Keratinocyte (primary cell): ENCODE data around the gene ARHGAP5. TPM values are rescaled to one million over a fixed set of nuclear protein-coding genes. Genes with fewer than 3 reads are reported as not detected.

Experiments used
- DNase-seq: peaks from one replicate; pipeline ENCODE4 v3.0.0-alpha.2; 2011; ENCODE audit warnings: low read depth, missing footprints, low spot score
- FAIRE-seq: peaks from 2 replicates; lab custom pipeline; 2011; peaks lifted over from hg19 to GRCh38; lab: Jason Lieb, UNC
- H2AFZ ChIP-seq: 2 replicates; pipeline ENCODE4 v1.6.0; 2012; ENCODE audit warnings: low read length, control low read depth, inconsistent platforms; ENCODE audit not compliant: control insufficient read depth
- H3K27ac ChIP-seq: 2 replicates; pipeline ENCODE4 v1.5.1; 2011; ENCODE audit warnings: low read length; ENCODE audit not compliant: control insufficient read depth, insufficient read depth
- H3K27me3 ChIP-seq: 3 replicates; pipeline ENCODE4 v1.6.0; 2011; ENCODE audit warnings: low read length; ENCODE audit not compliant: control insufficient read depth, insufficient read depth; ENCODE audit errors: extremely low read depth
- H3K36me3 ChIP-seq, 2 experiments: 2 replicates in 1 of 2; 3 replicates in 1 of 2; pipeline ENCODE4 v1.5.1; 2011; ENCODE audit warnings: low read length in 2 of 2, mild to moderate bottlenecking in 1 of 2; ENCODE audit not compliant: control insufficient read depth in 2 of 2, insufficient read depth in 2 of 2; ENCODE audit errors: extremely low read depth in 1 of 2
- H3K4me1 ChIP-seq: 3 replicates; pipeline ENCODE4 v1.5.1; 2011; ENCODE audit warnings: low read length; ENCODE audit not compliant: control insufficient read depth, insufficient read depth; ENCODE audit errors: extremely low read depth
- H3K4me2 ChIP-seq: 3 replicates; pipeline ENCODE4 v1.6.0; 2011; ENCODE audit warnings: low read depth, low read length; ENCODE audit not compliant: control insufficient read depth, insufficient read depth; ENCODE audit errors: extremely low read depth
- H3K4me3 ChIP-seq, 3 experiments: fragments of 200-600 bp in 1 of 3; sonication (generic) in 1 of 3; 2 replicates in 2 of 3; 3 replicates in 1 of 3; pipeline ENCODE4 v1.5.1; 2011 to 2016; ENCODE audit warnings: low read length in 3 of 3, mild to moderate bottlenecking in 3 of 3, control low read depth in 2 of 3, inconsistent platforms in 1 of 3, low read depth in 1 of 3, mixed read lengths in 1 of 3, mixed run types in 1 of 3, moderate library complexity in 1 of 3; ENCODE audit not compliant: control insufficient read depth in 2 of 3, insufficient read depth in 2 of 3; ENCODE audit errors: extremely low read depth in 1 of 3
- H3K79me2 ChIP-seq: 2 replicates; pipeline ENCODE4 v1.6.0; 2012; ENCODE audit warnings: low read length; ENCODE audit not compliant: control insufficient read depth, insufficient read depth
- H3K9ac ChIP-seq: 3 replicates; pipeline ENCODE4 v1.6.0; 2011; ENCODE audit warnings: low read length; ENCODE audit not compliant: control insufficient read depth, insufficient read depth; ENCODE audit errors: extremely low read depth
- H3K9me1 ChIP-seq: 3 replicates; pipeline ENCODE4 v1.6.0; 2011; ENCODE audit warnings: low read length; ENCODE audit not compliant: control insufficient read depth, insufficient read depth; ENCODE audit errors: extremely low read depth
- H3K9me3 ChIP-seq: 2 replicates; pipeline ENCODE4 v1.5.1; 2012; ENCODE audit warnings: low read depth, low read length; ENCODE audit not compliant: control insufficient read depth
- H4K20me1 ChIP-seq: 3 replicates; pipeline ENCODE4 v1.6.0; 2011; ENCODE audit warnings: low read length; ENCODE audit not compliant: control insufficient read depth, insufficient read depth; ENCODE audit errors: extremely low read depth
- EZH2 ChIP-seq: IDR thresholded peaks from one replicate; pipeline ENCODE4 v1.6.1; 2012; ENCODE audit warnings: inconsistent platforms, mild to moderate bottlenecking, low read length, moderate library complexity
- dilution Hi-C: fragments of 300-500 bp; cut with MboI; formaldehyde crosslinking; loops from one replicate; pipeline ENCODE4 v1.7.0; 2020; ENCODE audit warnings: low sequenced_read_pairs; ENCODE audit not compliant: extremely low pct_ligation_motif_present
- polyA plus RNA-seq, 5 experiments: library from polyadenylated mRNA; depleted of rRNA in 3 of 5; stranded (reverse) in 3 of 5; stranded (forward) in 1 of 5; unstranded in 1 of 5; fragments of >200 nt; gene quantifications; 1 replicate in 1 of 5; 2 replicates in 3 of 5; 3 replicates in 1 of 5; pipeline versions ENCODE4 v1.2.1 to v1.2.3, GENCODE V29; 2011 to 2012; ENCODE audit warnings: missing spikeins in 2 of 5, low read depth in 1 of 5, low replicate concordance in 1 of 5
- TF ChIP-seq, protein P1 (sequence below), 3 experiments: IDR thresholded peaks in 1 of 3; conservative IDR thresholded peaks in 1 of 3; optimal IDR thresholded peaks in 1 of 3; 2 replicates in 2 of 3; 3 replicates in 1 of 3; pipeline versions ENCODE3 to v1.5.1; 2011; ENCODE audit warnings: low read length in 3 of 3, mild to moderate bottlenecking in 3 of 3, moderate library complexity in 2 of 3, control low read depth in 1 of 3, inconsistent platforms in 1 of 3; ENCODE audit not compliant: insufficient read depth in 2 of 3; ENCODE audit errors: extremely low read depth in 1 of 3

ARHGAP5 gene
- polyA plus RNA-seq, 1 donor (not counting 4 experiments of a cell fraction or from before 2014, with no cell fraction given), result 43.1 TPM

DNA sequence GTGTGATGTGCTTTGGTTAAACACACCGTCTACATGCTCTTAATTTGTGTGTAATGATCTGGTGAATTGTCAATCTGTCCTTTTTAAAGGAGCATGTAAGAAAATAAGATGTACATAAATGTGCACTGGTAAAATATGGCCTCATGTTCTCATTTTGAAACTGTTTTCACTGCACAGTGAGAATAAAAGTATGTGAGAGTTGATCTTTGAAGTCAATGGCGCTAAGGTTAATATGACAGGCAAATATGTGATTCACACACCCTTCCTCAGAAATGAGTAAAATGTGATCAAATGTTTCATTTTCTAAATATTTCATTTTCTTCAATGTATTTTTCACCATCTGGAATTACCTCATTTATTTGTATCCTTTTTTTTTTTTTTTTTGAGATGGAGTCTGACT lies 116.4 kb downstream of the ARHGAP5 start:
- dilution Hi-C loops, result no loop called here
- FAIRE-seq, result no peak
- Histone ChIP-seq H4K20me1 (no peaks in the 10 kb centered on the region), H3K27me3 (no peaks in the 10 kb centered on the region), H3K4me3 (no peak overlapping the region), H3K36me3 (no peaks in the 10 kb centered on the region), H3K9me3 (no peaks in the 10 kb centered on the region), H3K9ac (no peak overlapping the region), H3K4me1 (no peaks in the 10 kb centered on the region), H3K9me1 (no peaks in the 10 kb centered on the region), H2AFZ (no peak overlapping the region), H3K27ac (no peak overlapping the region), H3K79me2 (no peaks in the 10 kb centered on the region), H3K4me2 (no peak overlapping the region)
- TF ChIP-seq EZH2, result no peak
- TF ChIP-seq, protein P1, sequence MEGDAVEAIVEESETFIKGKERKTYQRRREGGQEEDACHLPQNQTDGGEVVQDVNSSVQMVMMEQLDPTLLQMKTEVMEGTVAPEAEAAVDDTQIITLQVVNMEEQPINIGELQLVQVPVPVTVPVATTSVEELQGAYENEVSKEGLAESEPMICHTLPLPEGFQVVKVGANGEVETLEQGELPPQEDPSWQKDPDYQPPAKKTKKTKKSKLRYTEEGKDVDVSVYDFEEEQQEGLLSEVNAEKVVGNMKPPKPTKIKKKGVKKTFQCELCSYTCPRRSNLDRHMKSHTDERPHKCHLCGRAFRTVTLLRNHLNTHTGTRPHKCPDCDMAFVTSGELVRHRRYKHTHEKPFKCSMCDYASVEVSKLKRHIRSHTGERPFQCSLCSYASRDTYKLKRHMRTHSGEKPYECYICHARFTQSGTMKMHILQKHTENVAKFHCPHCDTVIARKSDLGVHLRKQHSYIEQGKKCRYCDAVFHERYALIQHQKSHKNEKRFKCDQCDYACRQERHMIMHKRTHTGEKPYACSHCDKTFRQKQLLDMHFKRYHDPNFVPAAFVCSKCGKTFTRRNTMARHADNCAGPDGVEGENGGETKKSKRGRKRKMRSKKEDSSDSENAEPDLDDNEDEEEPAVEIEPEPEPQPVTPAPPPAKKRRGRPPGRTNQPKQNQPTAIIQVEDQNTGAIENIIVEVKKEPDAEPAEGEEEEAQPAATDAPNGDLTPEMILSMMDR (optimal IDR thresholded peaks at IDR 0.05 in 1 of 3, IDR thresholded peaks at IDR 0.05 in 1 of 3, conservative IDR thresholded peaks at IDR 0.05 in 1 of 3; ENCODE audit: extremely low read depth in 1 of 3, insufficient read depth in 2 of 3, low read length in 3 of 3), result no peak
- no peak for DNase-seq

DNA sequence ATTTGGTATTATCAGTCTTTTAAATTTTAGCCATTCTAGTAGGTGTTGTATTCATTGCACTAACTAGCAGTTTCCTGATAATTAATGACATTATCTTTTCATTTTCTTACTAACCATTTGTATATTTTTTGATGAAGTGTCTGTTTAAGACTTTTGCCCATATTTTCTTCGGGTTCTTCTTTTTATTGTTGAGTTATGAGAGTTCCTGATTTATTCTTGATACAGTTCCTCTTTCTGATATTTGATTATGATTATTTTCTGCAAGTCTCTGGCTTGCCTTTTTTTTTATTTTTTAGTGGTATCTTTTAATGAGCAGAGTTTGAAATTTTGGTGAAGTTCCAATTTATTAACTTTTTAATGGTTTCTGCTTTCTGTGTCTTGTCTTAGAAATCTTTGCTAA lies 118.5 kb downstream of the ARHGAP5 start:
- Histone ChIP-seq H2AFZ (no peak overlapping the region), H3K9me1 (no peaks in the 10 kb centered on the region)

More for the DNA sequence above, 118.5 kb downstream of the ARHGAP5 start:
- Histone ChIP-seq H3K4me1 (no peaks in the 10 kb centered on the region), H3K79me2 (no peaks in the 10 kb centered on the region), H3K9ac (no peak overlapping the region), H3K36me3 (no peaks in the 10 kb centered on the region), H4K20me1 (no peaks in the 10 kb centered on the region), H3K27me3 (no peaks in the 10 kb centered on the region), H3K9me3 (no peaks in the 10 kb centered on the region), H3K4me3 (no peak overlapping the region), H3K4me2 (no peak overlapping the region), H3K27ac (no peak overlapping the region)
- FAIRE-seq, result no peak
- TF ChIP-seq EZH2, result no peak
- TF ChIP-seq, protein P1 (optimal IDR thresholded peaks at IDR 0.05 in 1 of 3, IDR thresholded peaks at IDR 0.05 in 1 of 3, conservative IDR thresholded peaks at IDR 0.05 in 1 of 3; ENCODE audit: extremely low read depth in 1 of 3, insufficient read depth in 2 of 3, low read length in 3 of 3), result no peak
- dilution Hi-C loops, result no loop called here
- DNase-seq, result no peak
